Measurements from ENCODE around the gene ZNRF2. TPM values are rescaled to one million over a fixed set of nuclear protein-coding genes. Genes with fewer than 3 reads are reported as not detected.
A peak's percentile ranks its signal among the peaks of the same experiment; 100 is the strongest.
"Not testable (repeated sequence)": the region's sequence is repeated elsewhere in the genome, so short reads cannot be mapped to it uniquely, and the experiment has no call there.

Gene ZNRF2
- total and polyA plus RNA-seq, 5 experiments from 2014 or later, result 1.1 to 29.4 (median 2.3) TPM

GRCh38 chr7:30282735-30283134 lies 1.7 kb upstream of the ZNRF2 start:
- POLR2A ChIA-PET, result interaction anchor here (1.4 kb wide), 1 partner anchor 66 kb away, joined by 3 read pairs; no protein-coding TSS in a partner anchor
- peaks cover 0 to 4% (median 0%) of the 10 kb centered on the region in 5 donors for H3K27me3 Mint-ChIP-seq
- no peak for DNase-seq
- H3K36me3 Mint-ChIP-seq, result no peaks in the 10 kb centered on the region
- ATAC-seq, result no peak
- H3K27ac Mint-ChIP-seq, result peak overlapping the region in 8 of 10 donors; percentile 22 to 96 (median 94)
- H3K4me3 Mint-ChIP-seq, result peak overlapping the region in 4 of 10 donors; percentile 59 to 97 (median 70)
- H3K4me1 Mint-ChIP-seq, result peaks cover 20 to 40% (median 28%) of the 10 kb centered on the region in 4 donors
- H3K9me3 Mint-ChIP-seq, result peaks cover 0 to 10% (median 0%) of the 10 kb centered on the region in 9 donors

- DNase-seq (peak in 7 of 10 donors; percentile 14 to 66 (median 40)), ATAC-seq (peak; percentile 1 to 6)
- Mint-ChIP-seq H3K27me3 (no peaks in the 10 kb centered on the region), H3K27ac (peak overlapping the region in 7 of 10 donors; percentile 81 to 95 (median 90)), H3K4me3 (peak overlapping the region in 9 of 10 donors; percentile 70 to 97 (median 86)), H3K9me3 (peaks cover 0 to 10% (median 0%) of the 10 kb centered on the region in 9 donors), H3K4me1 (peaks cover 20 to 49% (median 41%) of the 10 kb centered on the region in 4 donors), H3K36me3 (no peaks in the 10 kb centered on the region)
- POLR2A ChIA-PET, result interaction anchor here (0.6 to 3.1 kb wide), 12 partner anchors 9 to 309 kb away, joined by 3 to 20 read pairs (median 4); partner anchors contain the start of genes MTURN and NOD1
Observed at GRCh38 chr7:30285067-30285535, 704 bp downstream of the ZNRF2 start.

- POLR2A ChIA-PET, result interaction anchor here (0.6 to 3.1 kb wide), 14 partner anchors 8 to 309 kb away, joined by 3 to 20 read pairs (median 4); partner anchors contain the start of genes GARS1, MTURN and NOD1
- Mint-ChIP-seq H3K27ac (peak overlapping the region; percentile 92 to 100 (median 96)), H3K9me3 (peaks cover 0 to 10% (median 0%) of the 10 kb centered on the region in 9 donors), H3K4me1 (peaks cover 20 to 56% (median 46%) of the 10 kb centered on the region in 4 donors), H3K36me3 (no peaks in the 10 kb centered on the region), H3K4me3 (peak overlapping the region; percentile 93 to 100 (median 98)), H3K27me3 (no peaks in the 10 kb centered on the region)
- DNase-seq (peak; percentile 15 to 70 (median 47)), ATAC-seq (peak in 1 of 2 donors; percentile 5)
Observed at GRCh38 chr7:30285536-30286284, 1.3 kb downstream of the ZNRF2 start.

GRCh38 chr7:30286749-30287148 lies 2.4 kb downstream of the ZNRF2 start:
- H3K4me3 Mint-ChIP-seq, result peak overlapping the region; percentile 93 to 100 (median 98)
- POLR2A ChIA-PET, result interaction anchor here (0.6 to 3.1 kb wide), 4 partner anchors 14 to 308 kb away, joined by 3 to 15 read pairs (median 3); partner anchors contain the start of genes GARS1 and NOD1
- peaks cover 26 to 66% (median 56%) of the 10 kb centered on the region in 4 donors for H3K4me1 Mint-ChIP-seq
- no peaks in the 10 kb centered on the region for H3K36me3 Mint-ChIP-seq
- H3K9me3 Mint-ChIP-seq, result peaks cover 0 to 13% (median 0%) of the 10 kb centered on the region in 9 donors
- no peaks in the 10 kb centered on the region for H3K27me3 Mint-ChIP-seq
- no peak for ATAC-seq
- no peak for DNase-seq
- H3K27ac Mint-ChIP-seq, result peak overlapping the region in 5 of 10 donors; percentile 3 to 100 (median 92)

GRCh38 chr7:30287625-30288024 lies 3.2 kb downstream of the ZNRF2 start:
- peaks cover 0 to 13% (median 0%) of the 10 kb centered on the region in 9 donors for H3K9me3 Mint-ChIP-seq
- ATAC-seq, result not testable (repeated sequence)

GRCh38 chr7:30289634-30290033 lies 5.2 kb downstream of the ZNRF2 start:
- H3K36me3 Mint-ChIP-seq, H3K27me3 Mint-ChIP-seq, DNase-seq, POLR2A ChIA-PET, ATAC-seq: not testable (repeated sequence)
- H3K4me1 Mint-ChIP-seq, result peaks cover 28 to 80% (median 67%) of the 10 kb centered on the region in 4 donors
- peak overlapping the region in 8 of 10 donors; percentile 16 to 78 (median 51) for H3K4me3 Mint-ChIP-seq
- peaks cover 0 to 13% (median 0%) of the 10 kb centered on the region in 9 donors for H3K9me3 Mint-ChIP-seq
- peak overlapping the region in 5 of 10 donors; percentile 12 to 62 (median 42) for H3K27ac Mint-ChIP-seq

More at GRCh38 chr7:30287625-30288024, 3.2 kb downstream of the ZNRF2 start:
- not testable (repeated sequence) for H3K27me3 Mint-ChIP-seq, DNase-seq, H3K36me3 Mint-ChIP-seq
- H3K4me3 Mint-ChIP-seq, result peak overlapping the region in 9 of 10 donors; percentile 9 to 99 (median 55)
- H3K4me1 Mint-ChIP-seq, result peaks cover 29 to 70% (median 62%) of the 10 kb centered on the region in 4 donors
- peak overlapping the region in 1 of 10 donors; percentile 3 for H3K27ac Mint-ChIP-seq
- POLR2A ChIA-PET, result interaction anchor here (1.2 kb wide), 1 partner anchor 35 kb away, joined by 3 read pairs; no protein-coding TSS in a partner anchor

- H3K27ac Mint-ChIP-seq, result peak overlapping the region in 4 of 10 donors; percentile 4 to 72 (median 54)
Observed at GRCh38 chr7:30290317-30290716, 5.9 kb downstream of the ZNRF2 start.

GRCh38 chr7:30292416-30293038 lies 8.1 kb downstream of the ZNRF2 start:
- H3K27ac Mint-ChIP-seq, result peak overlapping the region in 2 of 10 donors; percentile 6 to 43
- H3K27me3 Mint-ChIP-seq, POLR2A ChIA-PET, H3K36me3 Mint-ChIP-seq, H3K9me3 Mint-ChIP-seq, DNase-seq, ATAC-seq: not testable (repeated sequence)
- H3K4me1 Mint-ChIP-seq, result peaks cover 34 to 90% (median 75%) of the 10 kb centered on the region in 4 donors
- peak overlapping the region in 3 of 10 donors; percentile 33 to 60 (median 50) for H3K4me3 Mint-ChIP-seq

More at GRCh38 chr7:30290317-30290716, 5.9 kb downstream of the ZNRF2 start:
- POLR2A ChIA-PET, H3K36me3 Mint-ChIP-seq, ATAC-seq, H3K27me3 Mint-ChIP-seq, DNase-seq: not testable (repeated sequence)
- peaks cover 0 to 13% (median 0%) of the 10 kb centered on the region in 9 donors for H3K9me3 Mint-ChIP-seq
- H3K4me1 Mint-ChIP-seq, result peaks cover 35 to 87% (median 73%) of the 10 kb centered on the region in 4 donors
- H3K4me3 Mint-ChIP-seq, result peak overlapping the region in 8 of 10 donors; percentile 8 to 51 (median 26)

GRCh38 chr7:30296304-30296703 lies 11.9 kb downstream of the ZNRF2 start:
- H3K4me3 Mint-ChIP-seq, result peak overlapping the region in 2 of 10 donors; percentile 16 to 39
- peaks cover 28 to 77% (median 55%) of the 10 kb centered on the region in 4 donors for H3K4me1 Mint-ChIP-seq
- DNase-seq, POLR2A ChIA-PET, H3K9me3 Mint-ChIP-seq, ATAC-seq, H3K36me3 Mint-ChIP-seq, H3K27me3 Mint-ChIP-seq: not testable (repeated sequence)
- H3K27ac Mint-ChIP-seq, result peak overlapping the region in 2 of 10 donors; percentile 8 to 25

- DNase-seq, POLR2A ChIA-PET, H3K9me3 Mint-ChIP-seq, H3K27me3 Mint-ChIP-seq, ATAC-seq, H3K36me3 Mint-ChIP-seq: not testable (repeated sequence)
- peak overlapping the region in 2 of 10 donors; percentile 2 to 8 for H3K27ac Mint-ChIP-seq
- H3K4me3 Mint-ChIP-seq, result peak overlapping the region in 3 of 10 donors; percentile 7 to 15 (median 8)
- peaks cover 23 to 80% (median 48%) of the 10 kb centered on the region in 4 donors for H3K4me1 Mint-ChIP-seq
Observed at GRCh38 chr7:30297499-30297898, 13.1 kb downstream of the ZNRF2 start.

- ATAC-seq, H3K27me3 Mint-ChIP-seq, H3K36me3 Mint-ChIP-seq, H3K9me3 Mint-ChIP-seq, DNase-seq, H3K27ac Mint-ChIP-seq, H3K4me3 Mint-ChIP-seq, POLR2A ChIA-PET: not testable (repeated sequence)
- H3K4me1 Mint-ChIP-seq, result peaks cover 18 to 82% (median 45%) of the 10 kb centered on the region in 4 donors
Observed at GRCh38 chr7:30298409-30298808, 14.0 kb downstream of the ZNRF2 start.

- POLR2A ChIA-PET, result no interaction called here
- Mint-ChIP-seq H3K27me3 (no peaks in the 10 kb centered on the region), H3K4me1 (peaks cover 15 to 84% (median 43%) of the 10 kb centered on the region in 4 donors), H3K4me3 (no peak overlapping the region), H3K9me3 (no peaks in the 10 kb centered on the region), H3K36me3 (no peaks in the 10 kb centered on the region), H3K27ac (no peak overlapping the region)
- DNase-seq (no peak), ATAC-seq (no peak)
Observed at GRCh38 chr7:30301751-30302150, 17.4 kb downstream of the ZNRF2 start.

Measured in naive thymus-derived CD8-positive, alpha-beta T cell (primary cell).